Measurements from ENCODE around the gene LUZP2. TPM values are rescaled to one million over a fixed set of nuclear protein-coding genes. Genes with fewer than 3 reads are reported as not detected.

LUZP2 gene
- total and polyA plus RNA-seq, 4 donors = 0.04 to 8.8 (median 0.09) TPM; not detected in 1

GRCh38 chr11:24635588-24636290 is 138.9 kb downstream of the LUZP2 start:
- Histone ChIP-seq H3K27me3 (ENCODE audit: control insufficient read depth in 3 of 3, insufficient read depth in 3 of 3, low read length in 2 of 3) (no peaks in the 10 kb centered on the region), H3K36me3 (ENCODE audit: control insufficient read depth in 4 of 4, insufficient read depth in 4 of 4, low read length in 4 of 4) (no peaks in the 10 kb centered on the region), H3K4me3 (no peak overlapping the region), H3K9me3 (ENCODE audit: control insufficient read depth in 4 of 4, insufficient read depth in 3 of 4, low read length in 3 of 4) (no peaks in the 10 kb centered on the region), H3K4me1 (ENCODE audit: control insufficient read depth in 5 of 5, insufficient read depth in 5 of 5, low read length in 5 of 5) (no peaks in the 10 kb centered on the region), H3K27ac (ENCODE audit: low read depth in 1 of 2, low read length in 1 of 2) (no peak overlapping the region), H3K9ac (ENCODE audit: insufficient read depth in 1 of 2, low read length in 2 of 2) (no peak overlapping the region)
- no peak for TF ChIP-seq CTCF (IDR thresholded peaks at IDR 0.05; ENCODE audit: control extremely low read depth, extremely low read depth)
- DNase-seq (no peak), ATAC-seq (ENCODE audit: insufficient read depth, low FRiP score) (no peak)
- WGBS, 2 donors = 79 to 90% methylated on average over 5 of the region's 5 CpGs

DNA sequence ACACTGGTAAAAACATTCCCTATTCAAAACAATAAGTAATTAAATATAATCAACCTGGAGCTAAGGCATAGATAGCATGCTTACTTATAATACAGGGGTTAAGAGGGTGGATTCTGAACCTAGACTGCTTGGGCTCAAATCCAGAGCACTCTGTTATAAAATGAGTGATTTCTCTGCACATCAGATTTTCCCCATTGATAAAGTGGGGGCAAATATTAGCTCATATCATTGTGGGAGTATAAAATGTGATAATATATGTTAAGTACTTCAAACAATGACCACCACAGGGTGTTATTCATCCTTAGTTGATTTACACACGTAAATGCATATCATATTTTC is 139.4 kb downstream of the LUZP2 start:
- DNase-seq (no peak), ATAC-seq (ENCODE audit: insufficient read depth, low FRiP score) (no peak)
- no peak for TF ChIP-seq CTCF (IDR thresholded peaks at IDR 0.05; ENCODE audit: control extremely low read depth, extremely low read depth)
- H3K9ac ChIP-seq (ENCODE audit: insufficient read depth in 1 of 2, low read length in 2 of 2) = no peak overlapping the region
- no peak overlapping the region for H3K27ac ChIP-seq (ENCODE audit: low read depth in 1 of 2, low read length in 1 of 2)
- H3K9me3 ChIP-seq (ENCODE audit: control insufficient read depth in 4 of 4, insufficient read depth in 3 of 4, low read length in 3 of 4) = no peaks in the 10 kb centered on the region
- 96 to 97% methylated on average over 1 of the region's 1 CpG for WGBS, 2 donors
- H3K36me3 ChIP-seq (ENCODE audit: control insufficient read depth in 4 of 4, insufficient read depth in 4 of 4, low read length in 4 of 4) = no peaks in the 10 kb centered on the region
- H3K27me3 ChIP-seq (ENCODE audit: control insufficient read depth in 3 of 3, insufficient read depth in 3 of 3, low read length in 2 of 3) = no peaks in the 10 kb centered on the region
- H3K4me1 ChIP-seq (ENCODE audit: control insufficient read depth in 5 of 5, insufficient read depth in 5 of 5, low read length in 5 of 5) = no peaks in the 10 kb centered on the region
- no peak overlapping the region for H3K4me3 ChIP-seq

- Histone ChIP-seq H3K4me3 (no peak overlapping the region), H3K4me1 (ENCODE audit: control insufficient read depth in 5 of 5, insufficient read depth in 5 of 5, low read length in 5 of 5) (no peaks in the 10 kb centered on the region), H3K27ac (ENCODE audit: low read depth in 1 of 2, low read length in 1 of 2) (no peak overlapping the region), H3K27me3 (ENCODE audit: control insufficient read depth in 3 of 3, insufficient read depth in 3 of 3, low read length in 2 of 3) (no peaks in the 10 kb centered on the region), H3K9ac (ENCODE audit: insufficient read depth in 1 of 2, low read length in 2 of 2) (no peak overlapping the region), H3K36me3 (ENCODE audit: control insufficient read depth in 4 of 4, insufficient read depth in 4 of 4, low read length in 4 of 4) (no peaks in the 10 kb centered on the region), H3K9me3 (ENCODE audit: control insufficient read depth in 4 of 4, insufficient read depth in 3 of 4, low read length in 3 of 4) (no peaks in the 10 kb centered on the region)
- ATAC-seq (ENCODE audit: insufficient read depth, low FRiP score) (no peak), DNase-seq (no peak)
- TF ChIP-seq CTCF (IDR thresholded peaks at IDR 0.05; ENCODE audit: control extremely low read depth, extremely low read depth) = no peak
- 69 to 80% methylated on average over 6 of the region's 6 CpGs for WGBS, 2 donors
These were observed 140.7 kb downstream of the LUZP2 start for GRCh38 chr11:24637520-24637919.

- H3K27me3 ChIP-seq (ENCODE audit: control insufficient read depth in 3 of 3, insufficient read depth in 3 of 3, low read length in 2 of 3) = peaks cover 0 to 3% (median 0%) of the 10 kb centered on the region in 3 donors
- H3K9me3 ChIP-seq (ENCODE audit: control insufficient read depth in 4 of 4, insufficient read depth in 3 of 4, low read length in 3 of 4) = no peaks in the 10 kb centered on the region
- H3K4me1 ChIP-seq (ENCODE audit: control insufficient read depth in 5 of 5, insufficient read depth in 5 of 5, low read length in 5 of 5) = no peaks in the 10 kb centered on the region
- no peak overlapping the region for H3K4me3 ChIP-seq
- DNase-seq (peak in 1 of 3 donors; percentile 14), ATAC-seq (ENCODE audit: insufficient read depth, low FRiP score) (no peak)
- H3K27ac ChIP-seq (ENCODE audit: low read depth in 1 of 2, low read length in 1 of 2) = no peak overlapping the region
- TF ChIP-seq CTCF (IDR thresholded peaks at IDR 0.05; ENCODE audit: control extremely low read depth, extremely low read depth) = no peak
- H3K36me3 ChIP-seq (ENCODE audit: control insufficient read depth in 4 of 4, insufficient read depth in 4 of 4, low read length in 4 of 4) = no peaks in the 10 kb centered on the region
- no peak overlapping the region for H3K9ac ChIP-seq (ENCODE audit: insufficient read depth in 1 of 2, low read length in 2 of 2)
These were observed 145.8 kb downstream of the LUZP2 start for GRCh38 chr11:24642648-24643047.
